Ecto neural progenitor cell (in vitro differentiated cells): ENCODE results near the gene ZNF689.
"Not testable (repeated sequence)": the region's sequence is repeated elsewhere in the genome, so short reads cannot be mapped to it uniquely, and the experiment has no call there.

Experiments
- DNase-seq: peaks from one replicate; pipeline ENCODE4 v3.0.0-alpha.2; 2018; ENCODE audit warnings: low spot score

Gene ZNF689

GRCh38 chr16:30609926-30610839 is at the start of gene ZNF689:
Gene ZNF689, minus strand, starts transcription at chr16:30610389. Its CDS starts 348 bp downstream, at chr16:30610041.
- peak; percentile 98 for DNase-seq

- peak; percentile 77 for DNase-seq
These were observed 48.7 kb upstream of the ZNF689 start for GRCh38 chr16:30658731-30659506.

- DNase-seq, result peak; percentile 99
These were observed 47.9 kb upstream of the ZNF689 start, which contains the start of gene FBRS for GRCh38 chr16:30657866-30658730. Gene FBRS, plus strand, starts transcription at chr16:30658431. Its CDS starts 1,088 bp downstream, at chr16:30659519.

- DNase-seq, result peak; percentile 57
These were observed 47.0 kb upstream of the ZNF689 start for GRCh38 chr16:30656974-30657865.

- no peak for DNase-seq
These were observed 46.2 kb upstream of the ZNF689 start for GRCh38 chr16:30656388-30656787.

GRCh38 chr16:30655815-30656347 is 45.7 kb upstream of the ZNF689 start:
- no peak for DNase-seq

GRCh38 chr16:30654856-30655255 is 44.7 kb upstream of the ZNF689 start:
- no peak for DNase-seq

- DNase-seq, result no peak
These were observed 42.5 kb upstream of the ZNF689 start for GRCh38 chr16:30652718-30653117.

GRCh38 chr16:30652005-30652296 is 41.8 kb upstream of the ZNF689 start:
- no peak for DNase-seq

- DNase-seq, result peak; percentile 81
These were observed 41.2 kb upstream of the ZNF689 start for GRCh38 chr16:30651124-30652004.

- DNase-seq, result peak; percentile 99
These were observed 40.4 kb upstream of the ZNF689 start, which contains the start of gene PRR14 for GRCh38 chr16:30650369-30651123. Gene PRR14, plus strand, starts transcription at chr16:30650960. Its CDS starts 686 bp downstream, at chr16:30651646.

- DNase-seq, result no peak
These were observed 39.7 kb upstream of the ZNF689 start for GRCh38 chr16:30649725-30650368.

- DNase-seq, result no peak
These were observed 37.0 kb upstream of the ZNF689 start for GRCh38 chr16:30647274-30647571.

GRCh38 chr16:30645727-30646126 is 35.5 kb upstream of the ZNF689 start:
- DNase-seq, result no peak

- no peak for DNase-seq
These were observed 34.2 kb upstream of the ZNF689 start for GRCh38 chr16:30644334-30644830.

GRCh38 chr16:30641378-30641982 is 31.3 kb upstream of the ZNF689 start:
- DNase-seq, result no peak

- no peak for DNase-seq
These were observed 27.8 kb upstream of the ZNF689 start for GRCh38 chr16:30637944-30638343.

- not testable (repeated sequence) for DNase-seq
These were observed 26.9 kb upstream of the ZNF689 start for GRCh38 chr16:30637139-30637538.
